Urinary bladder (tissue), 4 donors: ENCODE measurements around the gene ZNF12. TPM values are rescaled to one million over a fixed set of nuclear protein-coding genes. Genes with fewer than 3 reads are reported as not detected.

ENCODE experiments used
- DNase-seq: peaks from one replicate; pipeline ENCODE4 v3.0.0-alpha.2; 2015; ENCODE audit errors: extremely low spot score
- H3K27ac ChIP-seq: one replicate; pipeline ENCODE4 v1.5.1; 2013; ENCODE audit warnings: low read depth, mild to moderate bottlenecking, moderate library complexity
- H3K36me3 ChIP-seq: one replicate; pipeline ENCODE4 v1.6.1; 2013; ENCODE audit warnings: mild to moderate bottlenecking, moderate library complexity; ENCODE audit not compliant: insufficient read depth
- H3K4me1 ChIP-seq: one replicate; pipeline ENCODE4 v1.6.1; 2013; ENCODE audit warnings: mild to moderate bottlenecking, moderate library complexity; ENCODE audit not compliant: insufficient read depth
- H3K4me3 ChIP-seq: one replicate; pipeline ENCODE4 v1.5.1; 2013; ENCODE audit warnings: low read depth, low read length
- WGBS: extraction: QIAGEN DNeasy Blood & Tissue Kit; methylation state at CpG from one replicate; pipeline ENCODE4 v1.1.7; 2013; 5-methylcytosine and 5-hydroxymethylcytosine counted together
- polyA plus RNA-seq: library from polyadenylated mRNA; stranded (reverse); fragments of 200-250 nt; gene quantifications from one replicate; pipeline ENCODE4 v1.2.3, GENCODE V29; 2013
- total RNA-seq: library from RNA; depleted of rRNA; stranded (reverse); fragments of >200 nt; gene quantifications from one replicate; pipeline ENCODE4 v1.2.3, GENCODE V29; 2014
- donor health status: healthy with polysubstance abuse.
- donor health status: healthy.

ZNF12 gene
- total and polyA plus RNA-seq, 2 donors = 12.8 to 48.9 TPM

DNA sequence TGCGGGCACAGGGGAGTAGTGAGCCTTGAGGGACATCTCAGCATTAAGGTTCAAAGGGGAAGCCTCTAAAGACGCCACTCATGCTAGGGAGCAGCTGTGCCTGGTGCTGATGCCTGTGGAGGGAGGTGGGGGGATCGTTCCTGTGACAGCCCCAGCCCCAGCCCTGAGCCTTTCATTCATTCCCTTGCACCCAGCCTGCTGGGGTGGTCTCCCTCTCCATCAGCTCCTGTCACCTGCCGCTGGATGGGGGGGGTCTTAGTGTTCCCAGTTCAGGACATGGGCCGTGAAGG lies 58.0 kb downstream of the ZNF12 start:
- Histone ChIP-seq H3K36me3 (peaks cover 15% of the 10 kb centered on the region), H3K4me3 (no peak overlapping the region), H3K27ac (no peak overlapping the region), H3K4me1 (no peaks in the 10 kb centered on the region)
- no peak for DNase-seq
- WGBS = 92% methylated on average over 5 of the region's 5 CpGs

DNA sequence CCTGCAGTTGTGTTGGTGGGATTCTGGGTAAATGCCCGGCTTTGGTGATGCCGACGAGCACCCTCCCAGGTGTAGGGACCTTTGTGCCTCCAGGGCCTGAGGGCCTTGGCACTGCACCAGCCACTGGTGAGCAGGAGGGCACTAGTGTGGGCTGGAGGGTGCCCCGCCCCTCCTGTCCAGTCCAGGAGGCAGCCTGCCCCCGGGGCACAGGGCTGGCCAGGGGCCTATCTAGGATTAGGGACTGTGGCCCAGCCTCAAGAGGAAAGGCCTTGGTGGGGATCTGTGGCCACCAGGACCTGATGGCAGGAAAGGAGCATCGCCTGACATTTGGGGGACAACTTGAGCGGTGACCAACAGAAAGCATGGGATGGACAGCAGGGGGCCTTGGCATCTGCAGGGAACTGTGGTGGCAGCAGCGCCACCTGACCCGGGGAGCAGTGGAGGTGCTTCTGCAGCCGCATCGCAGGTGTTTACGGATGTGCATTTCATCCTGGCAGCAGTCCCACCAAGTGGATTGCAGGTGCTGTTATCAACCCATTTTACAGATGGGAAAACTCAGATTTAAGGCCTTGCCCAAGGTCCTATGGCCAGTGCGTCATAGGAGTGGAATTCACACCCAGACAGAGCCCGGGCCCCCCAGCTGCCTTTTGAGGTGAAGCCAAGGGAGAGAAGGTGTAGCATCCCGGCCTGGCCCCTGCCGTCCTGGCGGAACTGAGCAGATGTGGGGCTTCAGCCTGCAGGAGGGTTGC lies 58.5 kb downstream of the ZNF12 start:
- no peak for DNase-seq
- Histone ChIP-seq H3K27ac (no peak overlapping the region), H3K4me3 (no peak overlapping the region), H3K36me3 (peaks cover 11% of the 10 kb centered on the region), H3K4me1 (no peaks in the 10 kb centered on the region)
- 91% methylated on average over 17 of the region's 17 CpGs for WGBS

DNA sequence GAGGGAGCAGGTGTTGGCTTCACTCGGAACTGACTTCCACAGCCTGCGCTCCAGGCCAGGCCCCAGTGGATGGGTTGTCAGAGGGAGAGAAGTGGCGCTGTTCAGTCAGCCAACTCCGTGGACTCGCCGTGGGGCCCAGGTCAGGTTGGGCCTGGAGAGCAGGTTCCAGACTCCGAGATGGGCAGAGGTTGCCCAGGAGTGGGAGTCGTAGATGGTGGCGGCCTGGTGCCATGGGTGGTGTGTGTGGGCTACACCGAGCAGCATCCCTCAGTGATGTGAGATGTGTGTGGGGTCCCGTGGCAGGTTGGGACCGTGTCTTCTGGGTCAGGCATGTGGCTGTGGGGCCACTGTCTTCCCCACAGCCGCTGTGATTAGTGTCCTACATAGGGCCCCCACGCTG lies 59.2 kb downstream of the ZNF12 start:
- peaks cover 9% of the 10 kb centered on the region for H3K36me3 ChIP-seq
- WGBS = 91% methylated on average over 14 of the region's 14 CpGs

DNA sequence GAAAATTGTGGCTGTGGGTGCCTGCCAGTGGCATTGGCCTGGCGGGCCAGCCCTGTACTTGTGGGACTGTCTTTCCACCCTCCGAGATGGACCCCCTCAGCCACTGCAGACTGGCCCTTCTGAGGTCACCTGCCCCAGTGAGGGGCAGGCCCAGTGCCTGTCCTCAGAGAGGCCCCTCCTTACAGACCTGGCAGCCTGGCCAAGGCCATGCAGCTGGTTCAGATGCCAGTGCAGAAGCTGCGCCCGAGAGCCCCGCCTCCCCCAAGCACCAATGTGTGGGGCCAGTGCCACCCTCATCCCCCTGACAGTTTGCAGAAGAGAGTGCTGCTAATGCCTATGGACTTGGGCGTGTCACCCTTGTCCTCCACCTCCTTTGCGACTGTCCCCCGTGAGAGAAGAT lies 59.7 kb downstream of the ZNF12 start:
- WGBS = 79% methylated on average over 8 of the region's 8 CpGs
- H3K4me3 ChIP-seq = no peak overlapping the region
- H3K27ac ChIP-seq = no peak overlapping the region
- DNase-seq = no peak
- H3K4me1 ChIP-seq = no peaks in the 10 kb centered on the region
- peaks cover 9% of the 10 kb centered on the region for H3K36me3 ChIP-seq

More for the DNA sequence above, 59.2 kb downstream of the ZNF12 start:
- DNase-seq = no peak
- Histone ChIP-seq H3K4me3 (no peak overlapping the region), H3K27ac (no peak overlapping the region), H3K4me1 (no peaks in the 10 kb centered on the region)

DNA sequence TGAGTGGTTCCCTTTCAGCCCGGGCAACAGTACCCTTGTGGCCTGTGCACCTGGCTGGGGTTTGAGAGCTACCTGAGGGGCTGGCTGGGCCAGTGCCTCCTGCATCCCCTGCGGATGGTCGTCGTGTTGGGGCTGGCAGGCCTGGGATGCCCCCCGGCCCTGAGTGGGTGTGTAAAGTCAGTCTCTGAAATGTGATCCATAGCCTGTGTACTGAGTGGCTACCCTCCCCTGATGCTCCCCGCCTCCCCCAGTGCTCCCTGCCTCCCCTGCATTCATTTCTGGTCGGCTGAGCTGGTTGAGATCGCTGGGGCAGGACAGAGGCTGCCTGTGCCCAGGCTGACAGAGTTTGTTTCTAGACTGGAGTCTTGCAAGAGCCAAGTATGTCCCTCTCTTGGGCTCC lies 60.3 kb downstream of the ZNF12 start:
- Histone ChIP-seq H3K27ac (no peak overlapping the region), H3K4me1 (no peaks in the 10 kb centered on the region), H3K4me3 (no peak overlapping the region), H3K36me3 (peaks cover 9% of the 10 kb centered on the region)
- WGBS = 77% methylated on average over 8 of the region's 8 CpGs
- no peak for DNase-seq

DNA sequence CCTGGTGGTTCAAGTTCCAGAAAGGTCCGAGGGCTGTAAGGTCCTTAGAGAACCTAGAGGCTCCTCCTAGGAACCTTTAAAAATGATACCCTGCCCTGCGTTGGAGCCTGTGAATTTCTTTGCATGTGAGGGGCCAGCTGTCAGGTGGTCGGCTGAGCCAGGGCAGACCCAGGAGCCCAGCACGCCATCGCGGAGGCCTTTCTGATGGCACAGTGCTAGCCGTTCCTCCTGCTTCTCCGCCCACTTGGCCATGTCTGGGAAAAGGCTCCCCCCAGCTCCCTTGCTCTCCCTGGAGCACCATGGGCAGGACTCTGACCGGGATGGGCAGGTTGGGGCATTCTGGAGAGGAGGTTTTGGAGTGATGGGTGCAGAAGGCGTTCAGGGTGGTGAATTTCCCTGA lies 62.0 kb downstream of the ZNF12 start:
- no peaks in the 10 kb centered on the region for H3K4me1 ChIP-seq
- WGBS = 93% methylated on average over 10 of the region's 10 CpGs
- DNase-seq = no peak
- H3K4me3 ChIP-seq = no peak overlapping the region
- H3K27ac ChIP-seq = no peak overlapping the region
- peaks cover 9% of the 10 kb centered on the region for H3K36me3 ChIP-seq

DNA sequence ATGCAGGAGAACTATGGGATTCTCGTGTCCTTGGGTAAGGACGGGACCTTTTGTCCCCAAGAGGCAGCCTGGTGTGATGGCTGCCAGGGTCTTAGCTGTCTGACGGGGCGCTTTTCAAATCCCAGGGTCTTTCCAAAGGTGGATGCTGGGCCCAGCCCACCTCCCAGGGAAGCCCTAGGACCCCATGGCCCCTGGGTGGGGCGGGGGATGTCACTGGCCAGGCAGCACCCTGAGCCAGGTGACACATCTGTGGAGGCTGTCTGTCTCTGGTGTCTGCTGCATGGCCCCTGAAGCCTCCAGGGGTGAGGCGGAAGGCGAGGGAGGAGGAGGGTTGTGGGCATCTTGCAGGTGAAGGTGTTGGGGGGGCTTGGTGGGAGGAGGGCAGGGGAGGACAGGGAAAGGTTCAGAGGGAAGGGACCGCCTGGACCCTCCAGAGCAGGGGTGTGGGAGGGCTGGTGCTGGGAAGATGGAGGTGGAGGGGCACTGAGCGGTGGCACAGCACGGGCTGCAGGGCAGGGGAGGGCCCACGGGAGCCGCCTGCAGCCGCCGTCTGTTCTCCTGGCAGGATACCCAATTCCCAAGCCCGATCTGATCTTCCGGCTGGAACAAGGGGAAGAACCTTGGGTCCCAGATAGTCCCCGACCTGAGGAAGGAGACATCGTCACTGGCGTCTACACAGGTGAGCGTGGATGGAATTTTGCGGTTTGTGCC lies 62.7 kb downstream of the ZNF12 start:
- Histone ChIP-seq H3K4me3 (no peak overlapping the region), H3K27ac (no peak overlapping the region), H3K4me1 (no peaks in the 10 kb centered on the region), H3K36me3 (peaks cover 9% of the 10 kb centered on the region)
- WGBS = 95% methylated on average over 21 of the region's 21 CpGs
- DNase-seq = no peak

DNA sequence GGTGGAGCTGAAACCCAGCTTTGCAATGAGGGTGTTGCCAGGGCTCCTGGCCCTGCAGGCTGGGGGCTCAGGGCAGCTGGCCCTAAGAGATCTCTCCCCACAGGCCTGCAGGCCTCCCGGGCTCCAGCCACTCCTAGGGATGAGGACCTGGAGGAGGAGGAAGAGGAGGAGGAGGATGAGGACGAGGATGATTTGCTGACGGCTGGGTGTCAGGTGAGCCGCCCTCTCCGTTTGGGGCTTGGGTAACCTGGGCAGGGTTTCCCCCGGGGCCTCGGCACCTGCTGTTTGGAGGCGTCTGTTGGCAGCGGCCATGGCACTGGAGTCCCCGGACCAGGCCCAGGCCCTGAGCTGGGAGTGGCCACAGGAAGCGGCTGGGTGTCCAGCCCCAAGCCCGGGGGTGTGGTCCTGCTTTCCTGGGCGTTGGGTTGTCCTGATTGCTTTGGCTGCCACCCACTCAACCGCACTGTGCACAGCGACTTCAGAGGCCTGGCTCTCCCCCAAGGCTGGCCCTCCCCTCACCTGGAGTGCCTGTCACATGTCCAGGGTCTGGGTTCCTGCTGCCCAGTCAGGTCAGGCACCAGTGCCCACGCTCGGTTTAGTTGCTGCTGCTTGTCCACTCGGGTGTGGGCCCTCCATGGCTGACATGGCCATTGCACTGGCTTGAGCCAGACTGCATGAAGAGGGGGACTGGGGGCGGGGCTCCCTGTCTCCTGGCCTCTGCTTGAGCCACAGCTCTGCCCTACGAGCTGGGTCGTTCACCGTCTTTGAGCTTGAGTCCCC lies 63.7 kb downstream of the ZNF12 start:
- Histone ChIP-seq H3K4me3 (no peak overlapping the region), H3K36me3 (peaks cover 9% of the 10 kb centered on the region), H3K4me1 (no peaks in the 10 kb centered on the region), H3K27ac (no peak overlapping the region)
- no peak for DNase-seq
- 89% methylated on average over 22 of the region's 22 CpGs for WGBS

DNA sequence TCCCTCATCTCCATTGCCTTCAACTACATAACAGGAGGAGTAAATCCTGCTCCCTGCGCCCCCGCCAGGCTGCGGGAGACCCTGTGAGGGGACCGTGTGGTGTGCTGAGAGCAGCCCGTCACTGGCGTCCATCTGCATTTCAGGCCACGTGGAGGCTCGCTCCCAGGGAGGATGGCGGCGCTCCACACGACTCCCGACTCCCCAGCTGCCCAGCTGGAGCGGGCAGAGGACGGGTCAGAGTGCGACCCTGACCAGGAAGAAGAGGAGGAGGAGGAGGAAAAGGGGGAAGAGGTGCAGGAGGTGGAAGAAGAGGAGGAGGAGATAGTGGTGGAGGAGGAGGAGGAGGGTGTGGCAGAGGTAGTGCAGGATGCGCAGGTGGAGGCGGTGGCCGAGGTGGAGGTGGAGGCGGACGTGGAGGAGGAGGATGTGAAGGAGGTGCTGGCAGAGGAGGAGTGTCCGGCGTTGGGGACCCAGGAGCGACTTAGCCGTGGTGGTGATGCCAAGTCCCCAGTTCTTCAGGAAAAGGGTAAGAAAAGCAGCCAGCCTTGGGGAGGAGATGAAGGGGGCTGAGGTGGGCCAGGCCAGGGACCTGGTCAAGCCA lies 64.4 kb downstream of the ZNF12 start:
- H3K4me3 ChIP-seq = no peak overlapping the region
- no peak overlapping the region for H3K27ac ChIP-seq
- no peaks in the 10 kb centered on the region for H3K4me1 ChIP-seq
- 92% methylated on average over 24 of the region's 24 CpGs for WGBS
- no peak for DNase-seq
- H3K36me3 ChIP-seq = peaks cover 9% of the 10 kb centered on the region

DNA sequence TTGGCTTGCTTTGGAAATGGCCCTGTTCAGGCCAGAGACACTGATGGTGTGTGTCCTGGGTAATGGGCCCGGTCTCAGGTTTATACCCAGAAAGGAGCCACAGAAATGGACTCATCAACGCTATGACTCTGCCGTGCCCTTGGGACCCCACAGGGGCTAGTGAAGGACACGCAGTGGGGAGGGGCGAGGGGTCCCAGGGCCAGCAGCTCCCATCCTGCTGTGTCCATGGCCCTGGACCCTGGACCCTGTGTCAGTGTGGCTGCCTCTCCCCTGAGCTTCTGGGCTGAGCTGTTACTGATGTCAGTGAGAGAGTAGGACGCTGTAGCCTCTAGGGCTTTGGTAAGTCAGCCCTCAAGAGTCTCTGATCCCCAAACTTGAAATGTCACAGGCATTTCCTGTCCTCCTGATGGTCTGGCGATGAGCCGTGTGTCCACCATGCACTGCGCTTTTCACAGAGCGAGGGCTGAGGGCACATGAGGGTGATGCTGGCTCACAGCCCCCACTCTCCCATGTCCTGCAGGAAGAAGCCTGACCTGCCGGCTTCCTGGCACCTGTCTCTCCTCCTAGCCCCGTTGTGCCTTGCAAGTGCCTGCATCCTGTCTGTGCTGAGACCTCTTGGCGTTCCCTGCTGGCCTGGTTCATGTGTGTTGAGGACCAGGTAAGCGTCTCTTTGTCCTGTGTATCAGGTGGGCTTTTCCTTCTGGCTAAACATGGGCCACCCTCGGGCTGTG lies 65.3 kb downstream of the ZNF12 start:
- DNase-seq = no peak
- Histone ChIP-seq H3K4me3 (no peak overlapping the region), H3K36me3 (peaks cover 9% of the 10 kb centered on the region), H3K27ac (no peak overlapping the region), H3K4me1 (no peaks in the 10 kb centered on the region)
- 91% methylated on average over 15 of the region's 15 CpGs for WGBS

DNA sequence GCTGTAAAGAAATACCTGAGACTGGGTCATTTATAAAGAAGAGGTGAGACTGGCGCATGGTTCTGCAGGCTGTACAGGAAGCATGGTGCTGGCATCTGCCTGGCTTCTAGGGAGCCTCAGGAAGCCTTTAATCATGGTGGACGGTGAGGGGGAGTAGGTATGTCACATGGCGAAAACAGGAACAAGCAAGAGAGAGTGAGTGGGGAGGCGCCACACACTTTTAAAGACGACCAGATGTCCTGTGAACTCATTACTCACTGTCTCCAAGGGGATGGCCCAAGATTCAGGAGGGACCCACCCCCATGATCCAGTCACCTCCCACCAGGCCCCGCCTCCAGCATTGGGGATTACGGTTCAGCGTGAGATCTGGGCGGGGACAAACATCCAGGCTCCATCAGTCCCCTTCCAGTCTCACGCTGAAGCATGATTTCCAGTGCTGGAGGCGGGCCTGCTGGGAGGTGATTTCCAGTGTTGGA lies 66.5 kb downstream of the ZNF12 start:
- Histone ChIP-seq H3K4me1 (no peaks in the 10 kb centered on the region), H3K4me3 (no peak overlapping the region), H3K27ac (no peak overlapping the region), H3K36me3 (peaks cover 9% of the 10 kb centered on the region)
- 59% methylated on average over 11 of the region's 11 CpGs for WGBS
- DNase-seq = no peak

DNA sequence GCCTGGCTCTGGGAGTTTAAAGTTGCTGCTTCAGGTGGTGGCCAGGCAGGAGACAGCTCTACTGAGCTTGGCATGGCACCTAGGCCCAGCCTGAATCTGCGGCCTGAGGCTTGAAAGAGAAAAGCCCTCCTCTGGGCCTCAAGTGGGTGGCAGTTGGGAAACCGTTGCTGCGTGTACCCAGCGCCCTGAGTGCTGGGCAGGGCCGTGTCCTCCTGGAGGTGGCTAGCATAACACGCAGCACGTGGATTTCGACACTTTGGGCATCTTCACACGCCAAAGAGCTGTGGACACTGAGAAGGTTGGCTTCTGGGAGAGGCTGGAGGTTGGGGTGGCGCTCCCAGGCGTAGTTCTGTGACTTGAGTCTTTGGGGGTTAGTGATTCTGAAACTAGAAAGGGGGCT lies 67.1 kb downstream of the ZNF12 start:
- 93% methylated on average over 11 of the region's 11 CpGs for WGBS
- Histone ChIP-seq H3K4me3 (no peak overlapping the region), H3K36me3 (peaks cover 4% of the 10 kb centered on the region), H3K27ac (no peak overlapping the region), H3K4me1 (no peaks in the 10 kb centered on the region)
- DNase-seq = no peak

DNA sequence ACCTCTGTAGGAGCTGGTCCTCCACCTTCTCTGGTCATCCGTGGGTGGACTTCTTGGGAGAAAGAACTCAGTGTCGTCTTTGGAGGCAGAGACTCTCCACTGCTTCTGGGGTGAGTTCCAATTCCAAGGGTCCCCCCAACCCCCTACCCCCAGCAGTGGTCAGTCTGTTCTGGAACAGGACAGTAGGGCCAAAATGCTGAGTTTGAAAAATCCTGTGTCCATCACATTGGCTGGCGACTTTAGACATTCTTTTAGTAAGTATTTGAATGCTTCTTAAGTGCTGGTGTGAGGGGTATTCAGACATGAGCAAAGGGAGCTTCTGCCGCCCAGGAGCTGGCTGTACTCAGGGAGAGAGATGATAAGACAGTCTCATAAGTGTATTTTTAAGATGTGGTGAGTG lies 67.7 kb downstream of the ZNF12 start:
- no peak overlapping the region for H3K4me3 ChIP-seq
- 74% methylated on average over 4 of the region's 4 CpGs for WGBS
- H3K27ac ChIP-seq = no peak overlapping the region
- no peak for DNase-seq
- peaks cover 3% of the 10 kb centered on the region for H3K36me3 ChIP-seq
- H3K4me1 ChIP-seq = no peaks in the 10 kb centered on the region
